ENCODE measurements around the gene SF1.

The SF1 gene

GRCh38 chr11:64759722-64760719 lies 18.3 kb downstream of the SF1 start, which contains the start of gene PYGM:
Gene PYGM, minus strand, starts transcription at chr11:64759974. Its CDS starts 76 bp downstream, at chr11:64759898.
- DNase-seq (ENCODE audit: low read depth) = no peak

GRCh38 chr11:64759131-64759721 lies 19.1 kb downstream of the SF1 start:
- DNase-seq (ENCODE audit: low read depth) = no peak

- DNase-seq (ENCODE audit: low read depth) = no peak
Measured at GRCh38 chr11:64758330-64759079, 19.8 kb downstream of the SF1 start.

GRCh38 chr11:64757549-64758329 lies 20.6 kb downstream of the SF1 start:
- DNase-seq (ENCODE audit: low read depth) = no peak

- DNase-seq (ENCODE audit: low read depth) = no peak
Measured at GRCh38 chr11:64755681-64756361, 22.5 kb downstream of the SF1 start.

- DNase-seq (ENCODE audit: low read depth) = no peak
Measured at GRCh38 chr11:64754919-64755662, 23.3 kb downstream of the SF1 start.

GRCh38 chr11:64754124-64754918 lies 24.0 kb downstream of the SF1 start:
- DNase-seq (ENCODE audit: low read depth) = no peak

GRCh38 chr11:64753380-64754123 lies 24.8 kb downstream of the SF1 start:
- no peak for DNase-seq (ENCODE audit: low read depth)

GRCh38 chr11:64753019-64753379 lies 25.3 kb downstream of the SF1 start:
- no peak for DNase-seq (ENCODE audit: low read depth)

- no peak for DNase-seq (ENCODE audit: low read depth)
Measured at GRCh38 chr11:64752175-64752970, 26.0 kb downstream of the SF1 start.

GRCh38 chr11:64751580-64751979 lies 26.8 kb downstream of the SF1 start:
- DNase-seq (ENCODE audit: low read depth) = no peak

GRCh38 chr11:64751136-64751535 lies 27.2 kb downstream of the SF1 start:
- no peak for DNase-seq (ENCODE audit: low read depth)

GRCh38 chr11:64750361-64751054 lies 27.8 kb downstream of the SF1 start:
- DNase-seq (ENCODE audit: low read depth) = no peak

GRCh38 chr11:64747961-64748665 lies 30.2 kb downstream of the SF1 start:
- DNase-seq (ENCODE audit: low read depth) = no peak

GRCh38 chr11:64746486-64746885 lies 31.9 kb downstream of the SF1 start:
- no peak for DNase-seq (ENCODE audit: low read depth)

GRCh38 chr11:64745521-64746328 lies 32.6 kb downstream of the SF1 start:
- no peak for DNase-seq (ENCODE audit: low read depth)

All from activated T-cell treated with anti-CD3 and anti-CD28 coated beads for 48 hours (primary cell).